ENCODE results near the gene TOMM6.

The TOMM6 gene

GRCh38 chr6:41785689-41786450 is 1.6 kb upstream of the TOMM6 start:
- Mint-ChIP-seq H3K27me3 (ENCODE audit: low read depth) (no peaks in the 10 kb centered on the region), H3K36me3 (ENCODE audit: low read depth) (peaks cover 18% of the 10 kb centered on the region), H3K9me3 (no peaks in the 10 kb centered on the region), H3K27ac (peak overlapping the region; percentile 60 to 73 (median 69)), H3K4me3 (peak overlapping the region; percentile 92 to 99 (median 93)), H3K4me1 (peaks cover 31% of the 10 kb centered on the region)
- TF ChIP-seq, protein P1, sequence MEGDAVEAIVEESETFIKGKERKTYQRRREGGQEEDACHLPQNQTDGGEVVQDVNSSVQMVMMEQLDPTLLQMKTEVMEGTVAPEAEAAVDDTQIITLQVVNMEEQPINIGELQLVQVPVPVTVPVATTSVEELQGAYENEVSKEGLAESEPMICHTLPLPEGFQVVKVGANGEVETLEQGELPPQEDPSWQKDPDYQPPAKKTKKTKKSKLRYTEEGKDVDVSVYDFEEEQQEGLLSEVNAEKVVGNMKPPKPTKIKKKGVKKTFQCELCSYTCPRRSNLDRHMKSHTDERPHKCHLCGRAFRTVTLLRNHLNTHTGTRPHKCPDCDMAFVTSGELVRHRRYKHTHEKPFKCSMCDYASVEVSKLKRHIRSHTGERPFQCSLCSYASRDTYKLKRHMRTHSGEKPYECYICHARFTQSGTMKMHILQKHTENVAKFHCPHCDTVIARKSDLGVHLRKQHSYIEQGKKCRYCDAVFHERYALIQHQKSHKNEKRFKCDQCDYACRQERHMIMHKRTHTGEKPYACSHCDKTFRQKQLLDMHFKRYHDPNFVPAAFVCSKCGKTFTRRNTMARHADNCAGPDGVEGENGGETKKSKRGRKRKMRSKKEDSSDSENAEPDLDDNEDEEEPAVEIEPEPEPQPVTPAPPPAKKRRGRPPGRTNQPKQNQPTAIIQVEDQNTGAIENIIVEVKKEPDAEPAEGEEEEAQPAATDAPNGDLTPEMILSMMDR (IDR thresholded peaks at IDR 0.05; ENCODE audit: unreplicated experiment in 3 of 3) = no peak

DNA sequence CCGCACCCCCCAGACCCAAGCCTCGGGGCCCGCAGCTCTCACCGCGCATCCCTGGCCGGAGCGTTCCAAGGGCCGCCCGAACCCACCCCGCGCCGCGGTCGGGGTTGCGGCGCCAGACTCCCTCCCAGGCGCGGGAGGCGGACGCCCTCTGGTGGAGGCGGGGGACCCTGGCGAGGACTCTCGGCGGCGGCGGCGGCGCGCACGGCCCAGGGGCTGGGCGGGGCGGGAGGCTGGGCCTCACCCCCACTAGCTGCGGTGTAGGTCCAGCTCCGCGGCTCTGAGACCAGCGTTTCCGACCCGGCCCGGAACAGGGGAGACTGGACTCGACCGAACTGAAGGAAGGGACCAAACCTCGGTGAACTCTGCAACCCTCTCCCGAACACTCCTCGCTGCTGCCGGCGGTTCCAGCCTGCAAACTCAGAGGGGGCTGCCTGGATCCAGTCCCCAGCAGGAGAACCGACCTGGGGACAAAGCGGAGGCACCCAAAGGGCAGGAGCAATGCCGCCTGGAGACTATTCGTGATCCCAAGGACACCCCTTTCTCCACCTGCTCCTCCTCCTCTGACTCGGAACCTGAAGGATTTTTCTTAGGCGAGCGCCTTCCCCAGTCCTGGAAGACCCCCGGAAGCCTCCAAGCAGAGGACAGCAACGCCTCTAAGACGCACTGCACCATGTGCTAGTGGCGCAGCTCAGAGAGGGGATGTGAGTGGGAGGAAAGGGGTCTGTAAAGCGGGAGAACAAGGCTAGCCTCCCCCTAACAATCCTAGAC is 859 bp upstream of the TOMM6 start:
- no peaks in the 10 kb centered on the region for H3K9me3 Mint-ChIP-seq
- H3K27ac Mint-ChIP-seq = peak overlapping the region; percentile 95 to 97 (median 96)
- H3K27me3 Mint-ChIP-seq (ENCODE audit: low read depth) = no peaks in the 10 kb centered on the region
- TF ChIP-seq, protein P1 (IDR thresholded peaks at IDR 0.05; ENCODE audit: unreplicated experiment in 3 of 3) = peak; percentile 58 to 86 (median 74)
- peaks cover 26% of the 10 kb centered on the region for H3K4me1 Mint-ChIP-seq
- peak overlapping the region; percentile 92 to 99 (median 93) for H3K4me3 Mint-ChIP-seq
- H3K36me3 Mint-ChIP-seq (ENCODE audit: low read depth) = peaks cover 22% of the 10 kb centered on the region

DNA sequence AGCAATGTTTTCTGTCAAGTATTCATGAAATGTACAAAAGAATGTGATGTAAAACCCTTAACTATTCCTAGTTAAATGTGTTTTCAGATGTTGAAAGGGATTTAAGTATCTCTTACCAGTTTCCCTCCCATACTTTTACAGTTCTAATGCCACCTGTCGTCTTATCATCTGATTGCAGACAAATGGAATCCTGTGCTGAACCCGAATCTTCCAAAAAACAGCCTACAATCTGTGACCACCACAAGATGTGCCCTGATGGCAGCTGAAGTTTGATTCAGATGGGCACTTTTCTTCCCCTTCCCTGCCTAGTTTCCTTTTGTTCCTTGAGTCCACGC is 1.9 kb downstream of the TOMM6 start:
- H3K9me3 Mint-ChIP-seq = no peaks in the 10 kb centered on the region
- TF ChIP-seq, protein P1 (IDR thresholded peaks at IDR 0.05; ENCODE audit: unreplicated experiment in 3 of 3) = no peak
- H3K4me1 Mint-ChIP-seq = peaks cover 18% of the 10 kb centered on the region
- peaks cover 27% of the 10 kb centered on the region for H3K36me3 Mint-ChIP-seq (ENCODE audit: low read depth)
- peak overlapping the region; percentile 25 to 76 (median 68) for H3K27ac Mint-ChIP-seq
- no peaks in the 10 kb centered on the region for H3K27me3 Mint-ChIP-seq (ENCODE audit: low read depth)
- H3K4me3 Mint-ChIP-seq = peak overlapping the region; percentile 92 to 99 (median 93)

GRCh38 chr6:41790045-41790444 is 2.6 kb downstream of the TOMM6 start:
- H3K4me3 Mint-ChIP-seq = peak overlapping the region; percentile 50 to 92 (median 62)
- H3K4me1 Mint-ChIP-seq = peaks cover 15% of the 10 kb centered on the region
- no peak overlapping the region for H3K27ac Mint-ChIP-seq
- TF ChIP-seq, protein P1 (IDR thresholded peaks at IDR 0.05; ENCODE audit: unreplicated experiment in 3 of 3) = no peak
- H3K27me3 Mint-ChIP-seq (ENCODE audit: low read depth) = no peaks in the 10 kb centered on the region
- H3K9me3 Mint-ChIP-seq = no peaks in the 10 kb centered on the region
- H3K36me3 Mint-ChIP-seq (ENCODE audit: low read depth) = peaks cover 27% of the 10 kb centered on the region

DNA sequence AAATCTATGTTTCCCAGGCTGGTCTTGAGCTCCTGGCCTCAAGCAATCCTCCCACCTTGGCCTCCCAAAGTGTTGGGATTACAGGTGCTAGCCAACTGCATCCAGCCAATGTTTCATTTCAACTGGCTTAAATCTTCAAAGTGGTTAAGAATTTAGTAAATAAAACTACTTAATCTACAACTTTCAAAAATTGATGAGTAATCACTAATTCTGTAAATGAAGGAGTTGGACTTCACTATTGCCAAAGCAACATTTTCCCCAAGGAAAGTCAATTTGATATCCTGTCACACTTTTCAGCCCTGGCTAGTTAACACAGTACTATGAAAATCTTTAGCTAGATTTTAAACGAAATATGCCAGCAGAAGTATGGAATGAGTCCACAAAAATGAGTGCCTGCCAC is 3.8 kb downstream of the TOMM6 start:
- Mint-ChIP-seq H3K9me3 (no peaks in the 10 kb centered on the region), H3K4me3 (no peak overlapping the region), H3K36me3 (ENCODE audit: low read depth) (peaks cover 27% of the 10 kb centered on the region), H3K4me1 (peaks cover 9% of the 10 kb centered on the region), H3K27me3 (ENCODE audit: low read depth) (no peaks in the 10 kb centered on the region), H3K27ac (no peak overlapping the region)
- TF ChIP-seq, protein P1 (IDR thresholded peaks at IDR 0.05; ENCODE audit: unreplicated experiment in 3 of 3) = no peak

Measured in nephron (organoid).